GM21786 (cell line): ENCODE results near the gene INHBA.

Experiments used
- ATAC-seq: cut with Tn5 transposase; IDR thresholded peaks from one replicate; pipeline ENCODE4 v1.9.1; 2021; ENCODE audit not compliant: unreplicated experiment

INHBA gene

GRCh38 chr7:41702635-41703371, at the start of gene INHBA:
TSS of gene INHBA (minus strand) at chr7:41703090. CDS start at chr7:41700374, 2,716 bp downstream.
- no peak for ATAC-seq

GRCh38 chr7:41752615-41753014, 49.7 kb upstream of the INHBA start:
- ATAC-seq = no peak

- ATAC-seq = no peak
Measured at GRCh38 chr7:41750661-41751540, 48.0 kb upstream of the INHBA start.

- ATAC-seq = no peak
Measured at GRCh38 chr7:41747961-41748360, 45.1 kb upstream of the INHBA start.

- no peak for ATAC-seq
Measured at GRCh38 chr7:41745451-41745850, 42.6 kb upstream of the INHBA start.

GRCh38 chr7:41744161-41744560, 41.3 kb upstream of the INHBA start:
- no peak for ATAC-seq

GRCh38 chr7:41742401-41743020, 39.6 kb upstream of the INHBA start:
- ATAC-seq = no peak

GRCh38 chr7:41738806-41739205, 35.9 kb upstream of the INHBA start:
- ATAC-seq = no peak

GRCh38 chr7:41738336-41738735, 35.4 kb upstream of the INHBA start:
- no peak for ATAC-seq

GRCh38 chr7:41735206-41735605, 32.3 kb upstream of the INHBA start:
- no peak for ATAC-seq

GRCh38 chr7:41732843-41733306, 30.0 kb upstream of the INHBA start:
- no peak for ATAC-seq

GRCh38 chr7:41732436-41732785, 29.5 kb upstream of the INHBA start:
- no peak for ATAC-seq

GRCh38 chr7:41731493-41732435, 28.9 kb upstream of the INHBA start:
- ATAC-seq = peak; percentile 97

- no peak for ATAC-seq
Measured at GRCh38 chr7:41730668-41731067, 27.8 kb upstream of the INHBA start.

- ATAC-seq = no peak
Measured at GRCh38 chr7:41730161-41730560, 27.3 kb upstream of the INHBA start.

GRCh38 chr7:41729059-41729458, 26.2 kb upstream of the INHBA start:
- no peak for ATAC-seq

GRCh38 chr7:41725013-41725412, 22.1 kb upstream of the INHBA start:
- ATAC-seq = no peak

- no peak for ATAC-seq
Measured at GRCh38 chr7:41720886-41721285, 18.0 kb upstream of the INHBA start.

- ATAC-seq = no peak
Measured at GRCh38 chr7:41720046-41720445, 17.2 kb upstream of the INHBA start.

GRCh38 chr7:41716691-41717090, 13.8 kb upstream of the INHBA start:
- no peak for ATAC-seq

GRCh38 chr7:41715000-41715399, 12.1 kb upstream of the INHBA start:
- no peak for ATAC-seq
